ENCODE data around the gene STPG3.

The STPG3 gene

GRCh38 chr9:137278061-137278701, 27.1 kb downstream of the STPG3 start:
- peak overlapping the region; percentile 87 for H3K27ac Mint-ChIP-seq
- H3K4me1 Mint-ChIP-seq (ENCODE audit: low read depth), result peaks cover 79% of the 10 kb centered on the region
- H3K36me3 Mint-ChIP-seq (ENCODE audit: low read depth), result peaks cover 67% of the 10 kb centered on the region
- intact Hi-C loops (cut with micrococcal nuclease), result no loop called here
- no peaks in the 10 kb centered on the region for H3K9me3 Mint-ChIP-seq
- no peaks in the 10 kb centered on the region for H3K27me3 Mint-ChIP-seq
- H3K4me3 Mint-ChIP-seq, result peak overlapping the region; percentile 93

GRCh38 chr9:137278721-137279711, 27.9 kb downstream of the STPG3 start:
- intact Hi-C loops (cut with micrococcal nuclease), result no loop called here

GRCh38 chr9:137279741-137280473, 28.8 kb downstream of the STPG3 start:
- H3K4me3 Mint-ChIP-seq, result peak overlapping the region; percentile 41
- peaks cover 64% of the 10 kb centered on the region for H3K36me3 Mint-ChIP-seq (ENCODE audit: low read depth)
- no peaks in the 10 kb centered on the region for H3K9me3 Mint-ChIP-seq
- intact Hi-C loops (cut with micrococcal nuclease), result no loop called here
- H3K4me1 Mint-ChIP-seq (ENCODE audit: low read depth), result peaks cover 66% of the 10 kb centered on the region
- no peaks in the 10 kb centered on the region for H3K27me3 Mint-ChIP-seq
- no peak overlapping the region for H3K27ac Mint-ChIP-seq

More at GRCh38 chr9:137278721-137279711, 27.9 kb downstream of the STPG3 start:
- Mint-ChIP-seq H3K36me3 (ENCODE audit: low read depth) (peaks cover 67% of the 10 kb centered on the region), H3K27me3 (no peaks in the 10 kb centered on the region), H3K4me3 (peak overlapping the region; percentile 41), H3K4me1 (ENCODE audit: low read depth) (peaks cover 75% of the 10 kb centered on the region), H3K9me3 (no peaks in the 10 kb centered on the region), H3K27ac (no peak overlapping the region)

- intact Hi-C loops (cut with micrococcal nuclease), result no loop called here
- peak overlapping the region; percentile 48 for H3K4me3 Mint-ChIP-seq
- no peak overlapping the region for H3K27ac Mint-ChIP-seq
- H3K36me3 Mint-ChIP-seq (ENCODE audit: low read depth), result peaks cover 64% of the 10 kb centered on the region
- H3K27me3 Mint-ChIP-seq, result no peaks in the 10 kb centered on the region
- H3K9me3 Mint-ChIP-seq, result no peaks in the 10 kb centered on the region
- H3K4me1 Mint-ChIP-seq (ENCODE audit: low read depth), result peaks cover 62% of the 10 kb centered on the region
These were observed 29.6 kb downstream of the STPG3 start for GRCh38 chr9:137280474-137281344.

- peaks cover 63% of the 10 kb centered on the region for H3K4me1 Mint-ChIP-seq (ENCODE audit: low read depth)
- no peaks in the 10 kb centered on the region for H3K9me3 Mint-ChIP-seq
- peaks cover 64% of the 10 kb centered on the region for H3K36me3 Mint-ChIP-seq (ENCODE audit: low read depth)
- no peak overlapping the region for H3K4me3 Mint-ChIP-seq
- intact Hi-C loops (cut with micrococcal nuclease), result no loop called here
- H3K27ac Mint-ChIP-seq, result peak overlapping the region; percentile 58
- no peaks in the 10 kb centered on the region for H3K27me3 Mint-ChIP-seq
These were observed 30.4 kb downstream of the STPG3 start for GRCh38 chr9:137281345-137282116.

GRCh38 chr9:137286975-137287383, 35.9 kb downstream of the STPG3 start:
- intact Hi-C loops (cut with micrococcal nuclease), result no loop called here

GRCh38 chr9:137293094-137293481, 42.0 kb downstream of the STPG3 start:
- intact Hi-C loops (cut with micrococcal nuclease), result loop anchor here (10.0 kb wide), 1 partner anchor 232 kb away; no protein-coding TSS in a partner anchor
- no peaks in the 10 kb centered on the region for H3K9me3 Mint-ChIP-seq
- H3K4me3 Mint-ChIP-seq, result no peak overlapping the region

More at GRCh38 chr9:137286975-137287383, 35.9 kb downstream of the STPG3 start:
- Mint-ChIP-seq H3K4me1 (ENCODE audit: low read depth) (peaks cover 35% of the 10 kb centered on the region), H3K27me3 (peaks cover 8% of the 10 kb centered on the region), H3K4me3 (no peak overlapping the region), H3K9me3 (no peaks in the 10 kb centered on the region), H3K36me3 (ENCODE audit: low read depth) (peaks cover 31% of the 10 kb centered on the region), H3K27ac (no peak overlapping the region)

GRCh38 chr9:137293482-137294090, 42.5 kb downstream of the STPG3 start:
- Mint-ChIP-seq H3K4me1 (ENCODE audit: low read depth) (peaks cover 11% of the 10 kb centered on the region), H3K9me3 (no peaks in the 10 kb centered on the region), H3K36me3 (ENCODE audit: low read depth) (peaks cover 5% of the 10 kb centered on the region), H3K27me3 (peaks cover 60% of the 10 kb centered on the region), H3K27ac (no peak overlapping the region), H3K4me3 (no peak overlapping the region)
- intact Hi-C loops (cut with micrococcal nuclease), result loop anchor here (2.0 to 10.0 kb wide), 2 partner anchors 113 to 231 kb away; no protein-coding TSS in a partner anchor

More at GRCh38 chr9:137293094-137293481, 42.0 kb downstream of the STPG3 start:
- peaks cover 11% of the 10 kb centered on the region for H3K4me1 Mint-ChIP-seq (ENCODE audit: low read depth)
- H3K27ac Mint-ChIP-seq, result no peak overlapping the region
- peaks cover 5% of the 10 kb centered on the region for H3K36me3 Mint-ChIP-seq (ENCODE audit: low read depth)
- H3K27me3 Mint-ChIP-seq, result peaks cover 55% of the 10 kb centered on the region

- intact Hi-C loops (cut with micrococcal nuclease), result loop anchor here (2.0 to 10.0 kb wide), 2 partner anchors 113 to 231 kb away; no protein-coding TSS in a partner anchor
- H3K9me3 Mint-ChIP-seq, result no peaks in the 10 kb centered on the region
- H3K4me3 Mint-ChIP-seq, result no peak overlapping the region
- H3K27me3 Mint-ChIP-seq, result peaks cover 64% of the 10 kb centered on the region
- H3K4me1 Mint-ChIP-seq (ENCODE audit: low read depth), result peaks cover 11% of the 10 kb centered on the region
- H3K27ac Mint-ChIP-seq, result no peak overlapping the region
- peaks cover 5% of the 10 kb centered on the region for H3K36me3 Mint-ChIP-seq (ENCODE audit: low read depth)
These were observed 43.1 kb downstream of the STPG3 start for GRCh38 chr9:137294091-137294680.

- H3K4me1 Mint-ChIP-seq (ENCODE audit: low read depth), result peaks cover 11% of the 10 kb centered on the region
- intact Hi-C loops (cut with micrococcal nuclease), result loop anchor here (2.0 to 10.0 kb wide), 2 partner anchors 112 to 230 kb away; no protein-coding TSS in a partner anchor
- peaks cover 5% of the 10 kb centered on the region for H3K36me3 Mint-ChIP-seq (ENCODE audit: low read depth)
- peaks cover 67% of the 10 kb centered on the region for H3K27me3 Mint-ChIP-seq
- H3K27ac Mint-ChIP-seq, result peak overlapping the region; percentile 32
- H3K4me3 Mint-ChIP-seq, result peak overlapping the region; percentile 6
- H3K9me3 Mint-ChIP-seq, result no peaks in the 10 kb centered on the region
These were observed 43.7 kb downstream of the STPG3 start for GRCh38 chr9:137294681-137295237.

- intact Hi-C loops (cut with micrococcal nuclease), result loop anchor here (2.0 to 10.0 kb wide), 2 partner anchors 111 to 229 kb away; no protein-coding TSS in a partner anchor
- Mint-ChIP-seq H3K4me1 (ENCODE audit: low read depth) (peaks cover 11% of the 10 kb centered on the region), H3K9me3 (no peaks in the 10 kb centered on the region), H3K36me3 (ENCODE audit: low read depth) (peaks cover 5% of the 10 kb centered on the region), H3K27me3 (peaks cover 71% of the 10 kb centered on the region), H3K4me3 (peak overlapping the region; percentile 6), H3K27ac (peak overlapping the region; percentile 32)
These were observed 44.2 kb downstream of the STPG3 start for GRCh38 chr9:137295238-137295811.
